ENCODE data around the gene ROPN1L. TPM values are rescaled to one million over a fixed set of nuclear protein-coding genes. Genes with fewer than 3 reads are reported as not detected.

The ROPN1L gene
- total RNA-seq, 1 donor from 2014 or later, result 3.0 TPM

DNA sequence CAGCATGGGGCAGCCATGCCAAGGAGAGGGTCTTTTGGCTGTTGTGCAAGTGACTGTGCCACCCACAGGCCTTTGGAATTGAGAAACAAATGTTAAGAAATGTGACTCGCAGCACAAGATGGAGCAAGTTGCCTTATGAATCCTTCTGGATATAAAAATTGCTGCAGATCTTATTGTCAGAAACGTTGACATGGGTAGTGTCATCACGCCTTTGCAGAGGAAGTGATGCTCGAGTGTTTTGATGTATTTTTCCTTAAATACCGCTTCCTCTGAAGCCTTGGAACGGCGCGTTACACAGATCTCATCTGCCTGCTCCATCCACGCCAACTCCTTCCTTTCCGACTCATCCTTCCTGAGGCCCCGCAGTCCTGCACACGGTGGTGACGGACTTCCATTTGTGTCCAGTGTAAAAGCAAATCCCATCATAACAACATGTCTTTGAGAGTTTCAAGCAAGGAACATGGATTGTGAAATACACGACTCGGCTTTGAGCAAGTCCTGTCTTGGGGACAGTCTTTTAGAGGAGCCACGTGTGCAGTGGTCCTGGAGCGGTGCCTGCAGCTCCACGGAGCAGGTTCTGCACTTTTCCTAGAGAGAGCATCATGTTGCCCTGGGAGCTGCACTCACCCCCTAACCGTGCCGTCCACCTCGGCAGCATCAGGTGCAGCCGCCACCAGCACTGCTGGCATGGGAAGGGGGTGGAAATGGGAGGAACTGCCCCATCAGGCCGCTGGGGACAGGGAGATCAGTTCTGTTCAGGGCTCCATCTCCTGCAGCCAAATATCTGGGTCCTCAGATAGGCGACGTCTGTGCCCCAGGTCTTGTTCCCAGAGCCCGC, 15.1 kb downstream of the ROPN1L start:
- intact Hi-C loops (cut with micrococcal nuclease), result no loop called here

DNA sequence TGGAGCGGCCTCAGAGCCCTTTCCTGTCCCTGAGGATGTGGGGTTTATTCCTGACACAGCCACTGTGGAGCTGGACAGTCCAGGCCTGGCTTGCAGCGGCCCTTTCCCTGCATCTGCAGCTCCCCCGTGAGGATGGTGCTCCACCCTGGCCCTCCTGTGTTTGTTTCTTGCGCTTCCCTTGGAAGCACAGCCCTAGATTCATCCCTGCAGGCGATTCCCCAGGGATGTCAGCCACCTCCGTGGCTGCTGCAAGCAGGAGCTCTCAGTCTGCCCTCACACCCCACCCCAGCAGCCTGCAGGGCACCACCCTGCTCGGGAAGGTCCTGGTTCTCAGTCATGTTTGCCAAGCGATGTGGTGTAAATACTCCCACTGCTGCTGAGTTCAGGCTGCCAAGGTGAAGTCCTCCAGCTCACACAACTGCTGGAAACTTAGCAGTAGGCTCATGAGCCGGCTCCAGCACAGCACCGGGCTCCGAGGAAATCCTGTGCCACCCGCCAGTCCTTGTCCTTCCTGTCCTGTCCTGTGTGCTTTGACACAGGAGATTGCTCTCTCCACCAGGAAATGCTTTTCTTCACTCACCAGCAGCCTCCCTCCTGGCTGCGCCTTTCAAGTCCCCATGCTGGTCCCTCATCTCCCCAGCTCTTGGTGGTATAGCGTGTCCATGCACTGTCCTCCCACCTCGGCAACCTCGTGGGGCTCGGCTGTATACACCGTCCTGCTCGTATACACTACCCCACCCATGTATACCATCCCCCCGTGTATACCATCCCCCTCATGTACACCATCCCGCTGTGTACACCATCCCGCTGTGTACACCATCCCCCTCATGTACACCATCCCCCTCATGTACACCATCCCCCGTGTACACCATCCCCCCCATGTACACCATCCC, 16.2 kb downstream of the ROPN1L start:
- intact Hi-C loops (cut with micrococcal nuclease), result no loop called here

- intact Hi-C loops (cut with micrococcal nuclease), result no loop called here
These were observed 17.7 kb downstream of the ROPN1L start for GRCh38 chr5:10459080-10460055.

DNA sequence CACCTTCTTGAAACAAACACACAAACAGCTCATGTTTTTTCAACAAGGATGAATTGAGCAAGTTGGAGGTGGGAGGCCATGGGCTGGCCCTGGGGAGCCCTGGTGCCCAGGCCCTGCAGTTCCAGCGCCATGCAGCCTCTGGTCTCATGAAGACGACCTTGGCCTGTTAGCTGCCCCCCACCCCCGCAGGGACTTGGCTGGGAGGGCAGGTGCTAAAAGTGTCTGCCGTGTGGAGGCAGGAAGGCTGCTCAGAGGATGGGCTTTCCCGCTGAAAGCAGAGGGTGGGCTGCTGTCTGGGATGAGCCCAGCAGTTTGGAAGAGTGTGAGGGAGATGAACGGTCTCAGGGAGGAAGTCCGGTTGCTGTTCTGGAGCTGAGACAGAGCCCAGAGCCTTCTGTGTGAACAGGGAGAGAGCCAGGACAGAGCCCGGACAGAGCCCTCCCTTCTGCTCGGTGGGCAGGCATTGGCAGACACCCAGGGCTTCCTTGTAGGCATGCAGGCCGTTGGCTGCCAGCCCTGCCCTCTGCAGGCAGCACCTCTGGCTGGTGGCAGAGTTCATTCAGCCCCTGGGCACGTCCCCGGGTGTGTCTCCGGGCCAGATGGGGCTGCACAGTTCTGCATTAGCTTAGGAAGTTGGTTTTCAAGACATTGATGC, 18.7 kb downstream of the ROPN1L start:
- intact Hi-C loops (cut with micrococcal nuclease), result no loop called here

DNA sequence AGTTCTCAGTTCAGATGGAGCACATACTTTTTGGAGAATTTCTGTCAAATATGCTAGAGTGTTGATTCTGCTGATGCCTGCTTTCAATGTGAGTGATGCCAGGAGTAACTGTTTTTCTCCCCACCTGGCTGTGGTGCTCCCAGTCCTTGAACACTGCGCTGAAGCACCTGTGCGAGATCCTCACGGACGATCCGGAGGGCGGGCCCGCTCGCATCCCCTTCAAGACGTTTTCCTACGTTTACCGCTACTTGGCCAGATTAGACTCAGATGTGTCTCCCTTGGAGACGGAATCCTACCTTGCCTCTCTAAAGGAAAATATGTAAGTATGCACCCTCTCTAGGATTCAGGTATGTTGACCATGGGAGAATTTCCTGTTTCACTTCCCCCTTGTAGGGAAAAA, 19.4 kb downstream of the ROPN1L start:
- intact Hi-C loops (cut with micrococcal nuclease), result no loop called here

- intact Hi-C loops (cut with micrococcal nuclease), result no loop called here
These were observed 20.4 kb downstream of the ROPN1L start for GRCh38 chr5:10461904-10462555.

DNA sequence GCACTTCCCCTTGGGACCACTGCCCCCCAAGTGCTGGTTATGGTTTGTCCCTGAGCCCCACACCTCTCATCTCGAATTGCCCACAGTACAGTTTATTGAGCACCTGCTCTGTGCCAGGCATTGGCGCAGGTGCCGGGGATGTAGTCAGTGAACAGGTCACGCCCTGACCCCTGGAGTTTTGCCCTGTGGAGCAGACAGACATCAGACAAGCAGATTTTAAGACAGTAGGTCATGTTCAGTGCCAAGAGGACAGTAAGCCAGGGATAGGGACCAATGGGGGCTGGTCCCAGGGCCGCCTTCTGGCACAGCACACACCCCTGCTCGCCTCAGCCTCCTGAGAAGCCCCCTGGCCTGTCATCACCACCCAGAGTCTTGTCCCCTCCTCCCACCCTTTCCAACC, 21.9 kb downstream of the ROPN1L start:
- intact Hi-C loops (cut with micrococcal nuclease), result no loop called here

GRCh38 chr5:10464173-10464572, 22.5 kb downstream of the ROPN1L start:
- intact Hi-C loops (cut with micrococcal nuclease), result no loop called here

DNA sequence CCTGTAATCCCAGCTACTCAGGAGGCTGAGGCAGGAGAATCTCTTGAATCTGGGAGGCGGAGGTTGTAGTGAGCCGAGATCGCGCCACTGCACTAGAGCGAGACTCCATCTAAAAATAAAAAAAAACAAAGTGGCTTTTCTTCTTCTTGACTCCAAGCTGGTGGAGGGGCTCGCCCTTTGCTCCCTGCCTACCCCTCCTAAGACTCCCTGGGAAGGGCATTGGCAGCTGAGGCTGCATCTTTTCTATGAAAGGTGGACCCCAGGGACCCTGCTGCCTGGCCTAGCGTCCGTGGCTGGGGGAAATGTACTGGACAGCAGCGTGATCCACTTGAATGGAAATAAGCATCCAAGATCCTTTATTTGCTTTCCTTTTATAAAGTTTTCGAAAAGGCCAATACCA, 24.0 kb downstream of the ROPN1L start:
- intact Hi-C loops (cut with micrococcal nuclease), result no loop called here

DNA sequence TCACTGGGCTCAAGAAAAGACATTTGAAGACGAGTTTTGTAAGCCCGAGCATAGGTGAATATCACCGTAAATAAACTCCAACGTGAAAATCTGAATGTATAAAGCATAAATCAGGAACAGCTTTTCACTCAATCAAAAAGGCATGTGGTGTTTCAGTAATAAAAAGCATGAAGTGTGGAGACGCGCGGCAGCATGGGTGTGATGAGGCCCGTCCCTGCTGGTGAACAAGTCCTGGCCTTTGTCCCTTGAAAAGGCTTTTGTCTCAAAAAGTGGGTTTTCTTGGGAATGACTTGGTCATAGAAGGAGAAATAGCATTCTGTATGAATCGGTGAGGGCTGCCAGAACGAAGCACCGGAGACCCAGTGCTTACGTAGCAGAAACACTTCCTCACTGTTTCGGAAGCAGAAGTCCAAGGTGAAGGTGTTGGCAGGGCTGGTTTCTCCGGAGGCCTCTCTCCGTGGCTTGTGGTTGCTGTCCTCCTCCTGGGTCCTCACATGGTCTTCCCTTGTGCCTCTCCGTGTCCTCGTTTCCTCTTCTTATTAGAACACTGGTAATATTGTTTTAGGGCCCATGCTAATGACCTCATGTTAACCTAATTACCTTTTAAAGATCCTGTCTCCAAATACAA, 24.9 kb downstream of the ROPN1L start:
- intact Hi-C loops (cut with micrococcal nuclease), result no loop called here

GRCh38 chr5:10467281-10468198, 25.9 kb downstream of the ROPN1L start:
- intact Hi-C loops (cut with micrococcal nuclease), result no loop called here

DNA sequence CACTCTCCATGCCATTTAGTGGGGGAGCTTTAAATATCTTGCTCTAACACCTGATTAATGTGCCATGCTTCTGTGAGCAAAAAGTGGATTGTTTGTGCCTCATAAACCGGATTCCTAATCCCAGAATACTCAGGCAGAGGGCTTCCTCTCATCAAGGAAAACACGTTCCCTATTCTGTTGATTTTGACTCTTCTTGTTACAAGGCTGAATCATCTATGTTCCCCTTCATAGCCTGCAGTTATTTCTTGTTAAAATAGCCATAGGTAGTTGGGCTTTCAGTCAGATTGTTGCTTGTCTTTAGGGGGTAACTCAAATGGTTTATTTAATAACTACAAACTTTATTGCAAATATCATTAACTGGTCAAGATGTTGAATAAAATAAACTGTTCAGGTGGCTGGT, 26.6 kb downstream of the ROPN1L start:
- intact Hi-C loops (cut with micrococcal nuclease), result no loop called here

- intact Hi-C loops (cut with micrococcal nuclease), result no loop called here
These were observed 27.8 kb downstream of the ROPN1L start for GRCh38 chr5:10469253-10470050.

GRCh38 chr5:10470669-10471068, 29.0 kb downstream of the ROPN1L start:
- intact Hi-C loops (cut with micrococcal nuclease), result no loop called here

GRCh38 chr5:10471677-10472076, 30.0 kb downstream of the ROPN1L start:
- intact Hi-C loops (cut with micrococcal nuclease), result no loop called here

DNA sequence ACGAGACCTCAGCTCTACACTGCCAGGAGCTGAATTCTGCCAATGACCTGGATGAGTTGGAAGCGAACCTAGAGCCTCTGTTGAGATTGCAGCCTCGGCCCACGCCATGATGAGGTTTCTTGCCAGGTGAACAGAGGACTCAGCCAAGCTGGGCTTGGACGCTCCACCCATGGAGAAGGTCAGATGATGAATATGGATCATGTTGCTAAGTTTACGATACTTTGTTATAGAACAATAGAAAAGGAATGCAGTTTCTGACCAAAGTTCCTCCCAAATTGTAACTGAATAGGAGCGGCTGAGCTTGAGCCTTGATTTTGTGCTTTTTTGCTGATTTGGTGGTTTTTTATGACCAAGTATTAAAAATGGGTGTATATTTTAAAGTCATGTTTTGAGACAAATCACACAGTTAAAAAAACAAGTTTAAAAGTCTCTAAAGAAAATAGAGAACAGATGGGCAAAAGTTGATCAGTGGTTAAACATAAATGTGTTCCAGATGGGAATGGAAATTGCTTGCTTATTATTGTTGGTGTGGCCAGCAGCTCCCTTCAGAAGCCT, 32.9 kb downstream of the ROPN1L start:
- intact Hi-C loops (cut with micrococcal nuclease), result no loop called here

GRCh38 chr5:10475931-10476676, 34.4 kb downstream of the ROPN1L start:
- intact Hi-C loops (cut with micrococcal nuclease), result no loop called here

Measured in T-helper 1 cell treated with Interleukin-12 subunit alpha and Interleukin-12 subunit beta and Interleukin-4 antibody, amounts not matched to agents 30 ng/mL and 1 ng/mL, for 36 hours (primary cell).